ENCODE results near the gene REV3L. TPM values are rescaled to one million over a fixed set of nuclear protein-coding genes. Genes with fewer than 3 reads are reported as not detected.
"Not testable (repeated sequence)": the region's sequence is repeated elsewhere in the genome, so short reads cannot be mapped to it uniquely, and the experiment has no call there.

REV3L gene
- total and polyA plus RNA-seq, 2 donors = 33.8 to 132 TPM

GRCh38 chr6:111267764-111268333, 215.2 kb downstream of the REV3L start:
- Histone ChIP-seq H3K36me3 (ENCODE audit: insufficient read depth) (no peaks in the 10 kb centered on the region), H3K4me3 (ENCODE audit: low read depth, low read length) (no peak overlapping the region), H3K27ac (ENCODE audit: low read depth) (no peak overlapping the region), H3K4me1 (ENCODE audit: insufficient read depth) (no peaks in the 10 kb centered on the region)
- WGBS = 93% methylated on average over 7 of the region's 7 CpGs
- no peak for DNase-seq (ENCODE audit: extremely low spot score)

GRCh38 chr6:111266276-111266675, 216.7 kb downstream of the REV3L start:
- Histone ChIP-seq H3K27ac (ENCODE audit: low read depth) (no peak overlapping the region), H3K36me3 (ENCODE audit: insufficient read depth) (no peaks in the 10 kb centered on the region), H3K4me1 (ENCODE audit: insufficient read depth) (no peaks in the 10 kb centered on the region), H3K4me3 (ENCODE audit: low read depth, low read length) (no peak overlapping the region)
- 89% methylated on average over 2 of the region's 2 CpGs for WGBS
- no peak for DNase-seq (ENCODE audit: extremely low spot score)

- H3K27ac ChIP-seq (ENCODE audit: low read depth) = no peak overlapping the region
- no peak overlapping the region for H3K4me3 ChIP-seq (ENCODE audit: low read depth, low read length)
- no peaks in the 10 kb centered on the region for H3K36me3 ChIP-seq (ENCODE audit: insufficient read depth)
- 69% methylated on average over 6 of the region's 6 CpGs for WGBS
- no peak for DNase-seq (ENCODE audit: extremely low spot score)
- no peaks in the 10 kb centered on the region for H3K4me1 ChIP-seq (ENCODE audit: insufficient read depth)
These were observed 217.2 kb downstream of the REV3L start for GRCh38 chr6:111265842-111266241.

- Histone ChIP-seq H3K27ac (ENCODE audit: low read depth) (no peak overlapping the region), H3K36me3 (ENCODE audit: insufficient read depth) (no peaks in the 10 kb centered on the region), H3K4me1 (ENCODE audit: insufficient read depth) (no peaks in the 10 kb centered on the region), H3K4me3 (ENCODE audit: low read depth, low read length) (no peak overlapping the region)
- no peak for DNase-seq (ENCODE audit: extremely low spot score)
- WGBS = 87% methylated on average over 4 of the region's 4 CpGs
These were observed 219.2 kb downstream of the REV3L start for GRCh38 chr6:111263837-111264236.

- Histone ChIP-seq H3K36me3 (ENCODE audit: insufficient read depth) (no peaks in the 10 kb centered on the region), H3K4me3 (ENCODE audit: low read depth, low read length) (no peak overlapping the region), H3K4me1 (ENCODE audit: insufficient read depth) (no peaks in the 10 kb centered on the region), H3K27ac (ENCODE audit: low read depth) (no peak overlapping the region)
- no peak for DNase-seq (ENCODE audit: extremely low spot score)
- 89% methylated on average over 12 of the region's 12 CpGs for WGBS
These were observed 222.3 kb downstream of the REV3L start for GRCh38 chr6:111260570-111261298.

GRCh38 chr6:111259089-111259831, 223.8 kb downstream of the REV3L start:
- Histone ChIP-seq H3K4me3 (ENCODE audit: low read depth, low read length) (peak overlapping the region; percentile 69), H3K36me3 (ENCODE audit: insufficient read depth) (no peaks in the 10 kb centered on the region), H3K27ac (ENCODE audit: low read depth) (peak overlapping the region; percentile 93), H3K4me1 (ENCODE audit: insufficient read depth) (no peaks in the 10 kb centered on the region)
- DNase-seq (ENCODE audit: extremely low spot score) = peak; percentile 99
- under 1% methylated on average over 59 of the region's 59 CpGs for WGBS

GRCh38 chr6:111258615-111259088, 224.4 kb downstream of the REV3L start:
- no peak overlapping the region for H3K27ac ChIP-seq (ENCODE audit: low read depth)

GRCh38 chr6:111258010-111258409, 225.0 kb downstream of the REV3L start:
- DNase-seq (ENCODE audit: extremely low spot score) = no peak
- no peaks in the 10 kb centered on the region for H3K4me1 ChIP-seq (ENCODE audit: insufficient read depth)
- H3K36me3 ChIP-seq (ENCODE audit: insufficient read depth) = no peaks in the 10 kb centered on the region
- no peak overlapping the region for H3K27ac ChIP-seq (ENCODE audit: low read depth)
- H3K4me3 ChIP-seq (ENCODE audit: low read depth, low read length) = no peak overlapping the region
- 93% methylated on average over 13 of the region's 13 CpGs for WGBS

More at GRCh38 chr6:111258615-111259088, 224.4 kb downstream of the REV3L start:
- Histone ChIP-seq H3K4me3 (ENCODE audit: low read depth, low read length) (no peak overlapping the region), H3K36me3 (ENCODE audit: insufficient read depth) (no peaks in the 10 kb centered on the region), H3K4me1 (ENCODE audit: insufficient read depth) (no peaks in the 10 kb centered on the region)
- DNase-seq (ENCODE audit: extremely low spot score) = no peak
- 9% methylated on average over 18 of the region's 18 CpGs for WGBS

GRCh38 chr6:111256646-111257045, 226.4 kb downstream of the REV3L start:
- H3K27ac ChIP-seq (ENCODE audit: low read depth) = no peak overlapping the region
- DNase-seq (ENCODE audit: extremely low spot score) = no peak
- H3K36me3 ChIP-seq (ENCODE audit: insufficient read depth) = no peaks in the 10 kb centered on the region
- no peak overlapping the region for H3K4me3 ChIP-seq (ENCODE audit: low read depth, low read length)
- no peaks in the 10 kb centered on the region for H3K4me1 ChIP-seq (ENCODE audit: insufficient read depth)

GRCh38 chr6:111255838-111256237, 227.2 kb downstream of the REV3L start:
- not testable (repeated sequence) for H3K27ac ChIP-seq (ENCODE audit: low read depth); DNase-seq (ENCODE audit: extremely low spot score); H3K36me3 ChIP-seq (ENCODE audit: insufficient read depth); H3K4me3 ChIP-seq (ENCODE audit: low read depth, low read length); H3K4me1 ChIP-seq (ENCODE audit: insufficient read depth)
- WGBS = 44% methylated on average over 2 of the region's 2 CpGs

GRCh38 chr6:111254779-111255166, 228.2 kb downstream of the REV3L start:
- no peak for DNase-seq (ENCODE audit: extremely low spot score)
- Histone ChIP-seq H3K36me3 (ENCODE audit: insufficient read depth) (no peaks in the 10 kb centered on the region), H3K27ac (ENCODE audit: low read depth) (no peak overlapping the region), H3K4me1 (ENCODE audit: insufficient read depth) (no peaks in the 10 kb centered on the region), H3K4me3 (ENCODE audit: low read depth, low read length) (no peak overlapping the region)
- 81% methylated on average over 6 of the region's 6 CpGs for WGBS

GRCh38 chr6:111254004-111254778, 228.8 kb downstream of the REV3L start:
- no peak for DNase-seq (ENCODE audit: extremely low spot score)
- no peak overlapping the region for H3K4me3 ChIP-seq (ENCODE audit: low read depth, low read length)
- no peaks in the 10 kb centered on the region for H3K36me3 ChIP-seq (ENCODE audit: insufficient read depth)
- H3K4me1 ChIP-seq (ENCODE audit: insufficient read depth) = no peaks in the 10 kb centered on the region
- WGBS = 73% methylated on average over 9 of the region's 9 CpGs
- H3K27ac ChIP-seq (ENCODE audit: low read depth) = no peak overlapping the region

GRCh38 chr6:111252726-111253125, 230.3 kb downstream of the REV3L start:
- no peaks in the 10 kb centered on the region for H3K4me1 ChIP-seq (ENCODE audit: insufficient read depth)
- 85% methylated on average over 3 of the region's 3 CpGs for WGBS
- no peak overlapping the region for H3K4me3 ChIP-seq (ENCODE audit: low read depth, low read length)
- no peak for DNase-seq (ENCODE audit: extremely low spot score)
- H3K27ac ChIP-seq (ENCODE audit: low read depth) = no peak overlapping the region
- no peaks in the 10 kb centered on the region for H3K36me3 ChIP-seq (ENCODE audit: insufficient read depth)

Measured in urinary bladder (tissue), 4 donors.